ENCODE data around the gene AK3. TPM values are rescaled to one million over a fixed set of nuclear protein-coding genes. Genes with fewer than 3 reads are reported as not detected.

Gene AK3
- total and polyA plus RNA-seq, 10 of the 15 experiments (the other 5 are each of a cell fraction or from before 2014, with no cell fraction given): 14.2 to 86.6 (median 43.9) TPM

GRCh38 chr9:4689687-4690104, 51.3 kb downstream of the AK3 start (continued):
- TF ChIP-seq BMI1 (IDR thresholded peaks at IDR 0.05; ENCODE audit: borderline replicate concordance): no peak
- no peak for TF ChIP-seq CHD2 (IDR thresholded peaks at IDR 0.05; ENCODE audit: borderline replicate concordance, low read depth, low read length)
- TF ChIP-seq BCL3 (IDR thresholded peaks at IDR 0.05; ENCODE audit: borderline replicate concordance, insufficient read depth, low read depth, low read length, poor library complexity, severe bottlenecking): no peak
- no peak for TF ChIP-seq HCFC1 (IDR thresholded peaks at IDR 0.05; ENCODE audit: low read length)
- no peak for TF ChIP-seq NFYB (IDR thresholded peaks at IDR 0.05; ENCODE audit: insufficient read depth, low read depth, low read length)
- TF ChIP-seq NFIC (IDR thresholded peaks at IDR 0.05; ENCODE audit: low read depth, low read length): peak; percentile 46; the same call in 1 of the 2 replicates
- no peak for TF ChIP-seq EZH2 (IDR thresholded peaks at IDR 0.05; ENCODE audit: borderline replicate concordance, control insufficient read depth, low read depth, low read length)
- TF ChIP-seq MYC (IDR thresholded peaks at IDR 0.05; ENCODE audit: insufficient read depth, insufficient read length, insufficient replicate concordance, low read length, severe bottlenecking): no peak
- no peak for TF ChIP-seq ETV6 (conservative IDR thresholded peaks at IDR 0.05 in 1 of 2, IDR thresholded peaks at IDR 0.05 in 1 of 2; ENCODE audit: borderline replicate concordance in 1 of 2, low read depth in 1 of 2)
- TF ChIP-seq MTA2 (IDR thresholded peaks at IDR 0.05; ENCODE audit: low read depth): no peak; the same call in 1 of the 2 replicates
- TF ChIP-seq LARP7 (IDR thresholded peaks at IDR 0.05): no peak
- TF ChIP-seq BCL11A (IDR thresholded peaks at IDR 0.05; ENCODE audit: low read depth, low read length): peak; percentile 16; the same call in 1 of the 2 replicates
- no peak for TF ChIP-seq MEF2A (IDR thresholded peaks at IDR 0.05; ENCODE audit: insufficient read depth, low read depth, low read length)
- 0 out of 2 replicates have a peak, but pooled peaks have one; percentile 34 for TF ChIP-seq PML (IDR thresholded peaks at IDR 0.05; ENCODE audit: low read length)
- no peak for TF ChIP-seq ZZZ3 (IDR thresholded peaks at IDR 0.05; ENCODE audit: control insufficient read depth, insufficient read length, low read depth)
- no peak for TF ChIP-seq SUPT20H (IDR thresholded peaks at IDR 0.05; ENCODE audit: borderline replicate concordance, control insufficient read depth, low read depth, low read length)
- no peak for TF ChIP-seq TCF12 (IDR thresholded peaks at IDR 0.05; ENCODE audit: low read depth, low read length)
- TF ChIP-seq, protein P1, sequence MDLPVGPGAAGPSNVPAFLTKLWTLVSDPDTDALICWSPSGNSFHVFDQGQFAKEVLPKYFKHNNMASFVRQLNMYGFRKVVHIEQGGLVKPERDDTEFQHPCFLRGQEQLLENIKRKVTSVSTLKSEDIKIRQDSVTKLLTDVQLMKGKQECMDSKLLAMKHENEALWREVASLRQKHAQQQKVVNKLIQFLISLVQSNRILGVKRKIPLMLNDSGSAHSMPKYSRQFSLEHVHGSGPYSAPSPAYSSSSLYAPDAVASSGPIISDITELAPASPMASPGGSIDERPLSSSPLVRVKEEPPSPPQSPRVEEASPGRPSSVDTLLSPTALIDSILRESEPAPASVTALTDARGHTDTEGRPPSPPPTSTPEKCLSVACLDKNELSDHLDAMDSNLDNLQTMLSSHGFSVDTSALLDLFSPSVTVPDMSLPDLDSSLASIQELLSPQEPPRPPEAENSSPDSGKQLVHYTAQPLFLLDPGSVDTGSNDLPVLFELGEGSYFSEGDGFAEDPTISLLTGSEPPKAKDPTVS (IDR thresholded peaks at IDR 0.05; ENCODE audit: low read depth, low read length): no peak
- TF ChIP-seq CREB1 (IDR thresholded peaks at IDR 0.05; ENCODE audit: low read depth): peak; percentile 10; the same call in 1 of the 2 replicates
- no peak for TF ChIP-seq CBX3 (IDR thresholded peaks at IDR 0.05; ENCODE audit: borderline replicate concordance, low read depth)
- 0 out of 2 replicates have a peak, but pooled peaks have one; percentile 49 for TF ChIP-seq IRF4 (IDR thresholded peaks at IDR 0.05; ENCODE audit: low read depth, low read length)
- TF ChIP-seq HDAC2 (IDR thresholded peaks at IDR 0.05): no peak
- TF ChIP-seq MLLT1 (IDR thresholded peaks at IDR 0.05): no peak
